GM12872 (cell line): ENCODE results near the gene BUB3.

Experiments
- CTCF ChIP-seq: IDR thresholded peaks from 3 replicates; pipeline ENCODE4 v1.5.1; 2011; ENCODE audit warnings: low read depth, mild to moderate bottlenecking, low read length, moderate library complexity; ENCODE audit not compliant: insufficient read depth

Gene BUB3

GRCh38 chr10:123132576-123133477 lies 21.4 kb upstream of the BUB3 start:
- TF ChIP-seq CTCF: peak; percentile 93

- TF ChIP-seq CTCF: no peak
Observed at GRCh38 chr10:123133541-123134342, 20.5 kb upstream of the BUB3 start.

GRCh38 chr10:123134343-123134914 lies 19.8 kb upstream of the BUB3 start:
- no peak for TF ChIP-seq CTCF

GRCh38 chr10:123134915-123135414 lies 19.2 kb upstream of the BUB3 start:
- no peak for TF ChIP-seq CTCF

- no peak for TF ChIP-seq CTCF
Observed at GRCh38 chr10:123135415-123136141, 18.6 kb upstream of the BUB3 start, which contains the start of gene HMX3. TSS of gene HMX3 (plus strand) at chr10:123135970. CDS start at chr10:123136051, 81 bp downstream.

GRCh38 chr10:123136221-123136805 lies 17.9 kb upstream of the BUB3 start:
- no peak for TF ChIP-seq CTCF
